Mammary epithelial cell (primary cell): ENCODE data around the gene TJP2.

ENCODE experiments used
- EZH2 ChIP-seq: IDR thresholded peaks from 2 replicates; pipeline ENCODE4 v1.6.1; 2012; ENCODE audit warnings: low read length, inconsistent platforms, borderline replicate concordance
- TF ChIP-seq, protein P1 (sequence below), 2 donors: IDR thresholded peaks in 1 of 2; conservative IDR thresholded peaks in 1 of 2; 2 replicates each; pipeline ENCODE4 v1.5.1; 2011 to 2012; ENCODE audit warnings: inconsistent platforms in 2 of 2, low read length in 2 of 2, mild to moderate bottlenecking in 2 of 2, control low read depth in 1 of 2, low read depth in 1 of 2; ENCODE audit not compliant: insufficient read depth in 1 of 2; ENCODE audit errors: extremely low read depth in 1 of 2

GRCh38 chr9:69165581-69165980 is 8.5 kb upstream of the TJP2 start:
- no peak for TF ChIP-seq EZH2
- TF ChIP-seq, protein P1, sequence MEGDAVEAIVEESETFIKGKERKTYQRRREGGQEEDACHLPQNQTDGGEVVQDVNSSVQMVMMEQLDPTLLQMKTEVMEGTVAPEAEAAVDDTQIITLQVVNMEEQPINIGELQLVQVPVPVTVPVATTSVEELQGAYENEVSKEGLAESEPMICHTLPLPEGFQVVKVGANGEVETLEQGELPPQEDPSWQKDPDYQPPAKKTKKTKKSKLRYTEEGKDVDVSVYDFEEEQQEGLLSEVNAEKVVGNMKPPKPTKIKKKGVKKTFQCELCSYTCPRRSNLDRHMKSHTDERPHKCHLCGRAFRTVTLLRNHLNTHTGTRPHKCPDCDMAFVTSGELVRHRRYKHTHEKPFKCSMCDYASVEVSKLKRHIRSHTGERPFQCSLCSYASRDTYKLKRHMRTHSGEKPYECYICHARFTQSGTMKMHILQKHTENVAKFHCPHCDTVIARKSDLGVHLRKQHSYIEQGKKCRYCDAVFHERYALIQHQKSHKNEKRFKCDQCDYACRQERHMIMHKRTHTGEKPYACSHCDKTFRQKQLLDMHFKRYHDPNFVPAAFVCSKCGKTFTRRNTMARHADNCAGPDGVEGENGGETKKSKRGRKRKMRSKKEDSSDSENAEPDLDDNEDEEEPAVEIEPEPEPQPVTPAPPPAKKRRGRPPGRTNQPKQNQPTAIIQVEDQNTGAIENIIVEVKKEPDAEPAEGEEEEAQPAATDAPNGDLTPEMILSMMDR (conservative IDR thresholded peaks at IDR 0.05 in 1 of 2, IDR thresholded peaks at IDR 0.05 in 1 of 2; ENCODE audit: extremely low read depth in 1 of 2, insufficient read depth in 1 of 2, low read depth in 1 of 2, low read length in 2 of 2) = no peak
